Peyer's patch (tissue), 4 donors: ENCODE data around the gene LIMCH1.

Experiments used
- POLR2A ChIP-seq, 2 donors: fragments of 450-650 bp; IDR thresholded peaks; one replicate each; pipeline ENCODE4 v1.5.1; 2017; ENCODE audit warnings: antibody characterized with exemption in 2 of 2, mild to moderate bottlenecking in 2 of 2, moderate library complexity in 2 of 2
- TF ChIP-seq, protein P1 (sequence below), 6 experiments: fragments of 450-650 bp in 4 of 6; fragments of 200-600 bp in 2 of 6; sonication (generic) in 1 of 6; IDR thresholded peaks; one replicate each; pipeline ENCODE4 v1.5.1; 2017 to 2019; ENCODE audit warnings: antibody characterized with exemption in 6 of 6, mild to moderate bottlenecking in 3 of 6, moderate library complexity in 1 of 6

DNA sequence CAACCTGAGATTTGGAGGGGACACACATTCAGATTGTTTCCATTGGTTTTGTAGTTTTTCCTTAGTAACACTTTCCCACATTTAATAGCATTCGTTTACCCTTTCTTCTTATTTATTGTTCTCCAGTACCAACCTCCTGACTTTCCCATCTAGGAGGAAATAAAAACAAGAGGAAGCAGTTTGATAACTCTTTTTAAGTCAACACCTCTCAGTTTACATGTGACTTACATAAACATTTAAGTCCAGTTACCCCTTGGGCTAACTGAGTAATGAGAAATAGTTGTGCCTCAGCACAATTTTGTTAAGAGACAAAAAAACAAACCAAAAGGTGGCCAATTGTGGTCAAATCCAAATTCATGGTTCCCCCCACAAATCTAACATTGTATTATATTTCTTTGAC lies 175.8 kb downstream of the LIMCH1 start:
- TF ChIP-seq, protein P1, sequence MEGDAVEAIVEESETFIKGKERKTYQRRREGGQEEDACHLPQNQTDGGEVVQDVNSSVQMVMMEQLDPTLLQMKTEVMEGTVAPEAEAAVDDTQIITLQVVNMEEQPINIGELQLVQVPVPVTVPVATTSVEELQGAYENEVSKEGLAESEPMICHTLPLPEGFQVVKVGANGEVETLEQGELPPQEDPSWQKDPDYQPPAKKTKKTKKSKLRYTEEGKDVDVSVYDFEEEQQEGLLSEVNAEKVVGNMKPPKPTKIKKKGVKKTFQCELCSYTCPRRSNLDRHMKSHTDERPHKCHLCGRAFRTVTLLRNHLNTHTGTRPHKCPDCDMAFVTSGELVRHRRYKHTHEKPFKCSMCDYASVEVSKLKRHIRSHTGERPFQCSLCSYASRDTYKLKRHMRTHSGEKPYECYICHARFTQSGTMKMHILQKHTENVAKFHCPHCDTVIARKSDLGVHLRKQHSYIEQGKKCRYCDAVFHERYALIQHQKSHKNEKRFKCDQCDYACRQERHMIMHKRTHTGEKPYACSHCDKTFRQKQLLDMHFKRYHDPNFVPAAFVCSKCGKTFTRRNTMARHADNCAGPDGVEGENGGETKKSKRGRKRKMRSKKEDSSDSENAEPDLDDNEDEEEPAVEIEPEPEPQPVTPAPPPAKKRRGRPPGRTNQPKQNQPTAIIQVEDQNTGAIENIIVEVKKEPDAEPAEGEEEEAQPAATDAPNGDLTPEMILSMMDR (IDR thresholded peaks at IDR 0.05), result no peak
- TF ChIP-seq POLR2A (IDR thresholded peaks at IDR 0.05), result no peak
